Adrenal gland (tissue), 12 donors: ENCODE results near the gene PDGFRB. TPM values are rescaled to one million over a fixed set of nuclear protein-coding genes. Genes with fewer than 3 reads are reported as not detected.

Source experiments
- DNase-seq, 7 donors: peaks; one replicate each; pipeline ENCODE4 v3.0.0-alpha.2; 2019 to 2020
- H3K27ac ChIP-seq, 5 donors: fragments of 200-600 bp; sonication (generic) in 4 of 5; 1 replicate in 3 of 5; 2 replicates in 2 of 5; pipeline versions ENCODE4 v1.5.1 to v1.8.0; 2016 to 2020; ENCODE audit warnings: mild to moderate bottlenecking in 1 of 5
- H3K27me3 ChIP-seq: fragments of 200-600 bp; 2 replicates; pipeline ENCODE4 v1.8.0; 2021
- H3K36me3 ChIP-seq, 2 donors: fragments of 200-600 bp; replicated peaks in 1 of 2; 1 replicate in 1 of 2; 2 replicates in 1 of 2; pipeline versions ENCODE4 v1.5.1 to v1.8.0; 2018 to 2022
- H3K4me1 ChIP-seq, 2 donors: fragments of 200-600 bp; replicated peaks in 1 of 2; 1 replicate in 1 of 2; 2 replicates in 1 of 2; pipeline versions ENCODE4 v1.5.1 to v1.8.0; 2018 to 2021
- H3K4me3 ChIP-seq, 4 donors: fragments of 200-600 bp; sonication (generic) in 3 of 4; one replicate each; pipeline ENCODE4 v1.5.1; 2016 to 2018
- H3K9me3 ChIP-seq, 3 donors: fragments of 200-600 bp; sonication (generic) in 1 of 3; replicated peaks in 1 of 3; 1 replicate in 2 of 3; 2 replicates in 1 of 3; pipeline versions ENCODE4 v1.5.1 to v1.8.0; 2016 to 2021
- CTCF ChIP-seq, 6 experiments: fragments of 450-650 bp in 4 of 6; fragments of 200-600 bp in 2 of 6; sonication (generic) in 1 of 6; IDR thresholded peaks; 1 replicate in 5 of 6; 2 replicates in 1 of 6; pipeline versions ENCODE4 v1.5.1 to v1.8.0; 2016 to 2021; ENCODE audit warnings: antibody characterized with exemption in 6 of 6, mild to moderate bottlenecking in 2 of 6, moderate library complexity in 1 of 6
- POLR2A ChIP-seq, 2 donors: fragments of 450-650 bp; IDR thresholded peaks; one replicate each; pipeline ENCODE4 v1.6.1; 2017; ENCODE audit warnings: antibody characterized with exemption in 2 of 2, mild to moderate bottlenecking in 2 of 2, moderate library complexity in 1 of 2
- WGBS, 4 donors: extraction: QIAGEN DNeasy Blood & Tissue Kit in 2 of 4; methylation state at CpG; one replicate each; pipeline versions ENCODE4 v1.1.5 to v1.1.7; 2013 to 2017; 5-methylcytosine and 5-hydroxymethylcytosine counted together
- intact Hi-C, 2 donors: fragments of 100-400 bp; cut with DNase I; formaldehyde crosslinking; loops; one replicate each; pipeline versions ENCODE4 v1.14.1 to v1.15.0; 2022 to 2023
- polyA plus RNA-seq, 3 donors: library from polyadenylated mRNA; stranded (reverse); fragments of 200-250 nt in 2 of 3; fragments of 350-450 nt in 1 of 3; fragmentation: Illumina TruSeq in 1 of 3; extraction: RNeasy Lipid Tissue Mini Kit (QIAGEN cat#74804) in 1 of 3; gene quantifications; one replicate each; pipeline ENCODE4 v1.2.3, GENCODE V29; 2013 to 2014
- total RNA-seq, 9 donors: library from RNA; depleted of rRNA in 4 of 9; stranded (reverse); fragments of >200 nt in 4 of 9; fragments of 120-200 nt in 1 of 9; fragmentation: NEBNext Ultra II Directional in 1 of 9; extraction: Animal tissue kit (Norgen Biotek cat#: 25700) in 1 of 9; gene quantifications; one replicate each; pipeline versions ENCODE4 v1.1.0 to v1.2.4, GENCODE V29; 2013 to 2023
- donor health status: healthy with polysubstance abuse.
- donor health status: Bipolar disorder and iron deficiency.
- donor health status: DM: yes; HTN: yes; CAD: no.
- donor health status: DM: no; HTN: no; CAD: no.
- donor health status: DM: no; HTN: no; CAD: no.
- donor health status: DM: yes; HTN: yes; CAD: no.

Gene PDGFRB
- total and polyA plus RNA-seq, 12 donors: 21.3 to 188 (median 73.1) TPM

GRCh38 chr5:150079909-150080461 is 75.7 kb downstream of the PDGFRB start:
- Histone ChIP-seq H3K4me3 (no peak overlapping the region), H3K36me3 (peaks cover 0 to 3% of the 10 kb centered on the region in 2 donors), H3K27me3 (no peaks in the 10 kb centered on the region), H3K27ac (no peak overlapping the region), H3K4me1 (peaks cover 0 to 5% of the 10 kb centered on the region in 2 donors), H3K9me3 (no peaks in the 10 kb centered on the region)
- 93 to 100% (median 96%) methylated on average over 6 to 19 of the region's 19 CpGs for WGBS, 4 donors
- intact Hi-C loops: no loop called here
- TF ChIP-seq CTCF (IDR thresholded peaks at IDR 0.05): no peak
- TF ChIP-seq POLR2A (IDR thresholded peaks at IDR 0.05): no peak
- peak in 1 of 7 donors; percentile 10 for DNase-seq

DNA sequence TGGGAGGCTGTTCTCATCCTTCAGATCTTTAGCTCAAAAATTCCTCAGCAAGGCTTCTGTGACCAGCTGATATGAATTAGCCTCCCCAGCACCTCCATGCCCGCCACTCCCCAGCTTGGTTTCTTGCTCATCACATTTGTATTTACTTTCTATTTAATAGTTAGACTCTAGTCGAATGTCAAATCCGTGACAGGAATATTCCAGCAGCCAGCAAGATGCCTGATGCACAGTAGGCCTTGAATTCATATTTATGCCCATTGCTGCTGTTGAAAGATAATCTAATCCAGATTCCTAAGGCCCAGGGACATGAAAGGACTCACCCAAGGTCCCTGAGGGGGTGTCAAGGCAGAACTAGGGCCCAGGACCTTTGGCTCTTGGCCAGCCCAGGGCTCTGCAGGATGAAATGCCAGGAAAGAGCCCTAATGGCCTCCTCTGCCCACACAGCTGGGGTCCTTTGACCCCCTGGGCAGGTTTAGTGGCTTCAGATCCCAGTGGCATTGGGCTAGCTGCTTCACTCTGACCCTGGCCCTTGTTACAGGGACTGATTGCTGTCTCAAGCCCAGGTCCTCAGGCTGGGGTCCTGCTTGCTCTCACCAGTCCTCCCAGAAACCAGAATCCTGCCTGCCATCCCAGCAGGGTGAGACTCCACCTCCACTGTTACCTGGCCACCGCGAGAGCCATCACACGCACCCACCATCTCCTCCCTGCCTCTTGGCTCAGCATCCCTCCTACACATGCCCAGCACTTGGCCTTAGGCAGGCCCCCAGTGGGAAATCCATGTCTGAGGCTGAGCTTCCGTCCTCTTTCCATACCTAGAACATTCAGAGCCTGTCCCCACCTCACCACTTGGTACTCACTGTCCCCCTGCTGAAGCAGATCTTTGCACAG is 76.6 kb downstream of the PDGFRB start:
- no peak for TF ChIP-seq POLR2A (IDR thresholded peaks at IDR 0.05)
- no peak for TF ChIP-seq CTCF (IDR thresholded peaks at IDR 0.05)
- Histone ChIP-seq H3K9me3 (no peaks in the 10 kb centered on the region), H3K36me3 (peaks cover 0 to 3% of the 10 kb centered on the region in 2 donors), H3K4me1 (peaks cover 0 to 5% of the 10 kb centered on the region in 2 donors), H3K27ac (no peak overlapping the region), H3K27me3 (no peaks in the 10 kb centered on the region), H3K4me3 (no peak overlapping the region)
- 86 to 95% (median 89%) methylated on average over 7 of the region's 7 CpGs for WGBS, 4 donors
- intact Hi-C loops: no loop called here
- DNase-seq: peak in 1 of 7 donors; percentile 16

GRCh38 chr5:150077996-150078801 is 77.4 kb downstream of the PDGFRB start:
- Histone ChIP-seq H3K27ac (no peak overlapping the region), H3K27me3 (no peaks in the 10 kb centered on the region), H3K4me3 (no peak overlapping the region), H3K36me3 (peaks cover 0 to 3% of the 10 kb centered on the region in 2 donors), H3K4me1 (peaks cover 0 to 5% of the 10 kb centered on the region in 2 donors), H3K9me3 (no peaks in the 10 kb centered on the region)
- 71 to 90% (median 82%) methylated on average over 8 of the region's 8 CpGs for WGBS, 4 donors
- no peak for TF ChIP-seq CTCF (IDR thresholded peaks at IDR 0.05)
- TF ChIP-seq POLR2A (IDR thresholded peaks at IDR 0.05): no peak
- DNase-seq: peak in 1 of 7 donors; percentile 9
- intact Hi-C loops: no loop called here

GRCh38 chr5:150077060-150077459 is 78.6 kb downstream of the PDGFRB start:
- WGBS, 4 donors: 85 to 95% (median 91%) methylated on average over 8 of the region's 8 CpGs
- Histone ChIP-seq H3K4me1 (peaks cover 0 to 5% of the 10 kb centered on the region in 2 donors), H3K9me3 (no peaks in the 10 kb centered on the region), H3K36me3 (peaks cover 0 to 3% of the 10 kb centered on the region in 2 donors), H3K27ac (no peak overlapping the region), H3K27me3 (no peaks in the 10 kb centered on the region), H3K4me3 (no peak overlapping the region)
- TF ChIP-seq CTCF (IDR thresholded peaks at IDR 0.05) (no peak), POLR2A (IDR thresholded peaks at IDR 0.05) (no peak)
- intact Hi-C loops: no loop called here
- DNase-seq: peak in 1 of 7 donors; percentile 1
